H1 (cell line): ENCODE results near the gene CUZD1. TPM values are rescaled to one million over a fixed set of nuclear protein-coding genes. Genes with fewer than 3 reads are reported as not detected.

Source experiments
- CBX8 ChIP-seq: fragments of 300-800, 300-1000 bp; sonication (generic); IDR thresholded peaks from 2 replicates; pipeline ENCODE4 v1.7.1; 2016; ENCODE audit warnings: low read depth, low read length, borderline replicate concordance
- CHD2 ChIP-seq: IDR thresholded peaks from 2 replicates; pipeline ENCODE4 v1.6.1; 2012; ENCODE audit warnings: low read length, improper control_type of control experiment
- JUN ChIP-seq: IDR thresholded peaks from 2 replicates; pipeline ENCODE4 v1.6.1; 2011; ENCODE audit warnings: low read depth, mild to moderate bottlenecking, improper control_type of control experiment, low read length
- JUND ChIP-seq: IDR thresholded peaks from 2 replicates; pipeline ENCODE4 v1.6.1; 2011; ENCODE audit warnings: mild to moderate bottlenecking, improper control_type of control experiment, low read length
- KDM4A ChIP-seq: IDR thresholded peaks from one replicate; pipeline ENCODE4 v1.7.1; 2012; ENCODE audit warnings: low read depth, mild to moderate bottlenecking, moderate library complexity, low read length, inconsistent platforms; ENCODE audit not compliant: severe bottlenecking
- NRF1 ChIP-seq: IDR thresholded peaks from 2 replicates; pipeline ENCODE4 v1.6.1; 2011; ENCODE audit warnings: mild to moderate bottlenecking, low read depth, low read length, improper control_type of control experiment
- SAP30 ChIP-seq: fragments of 300-600 bp; sonication (generic); IDR thresholded peaks from 2 replicates; pipeline ENCODE4 v1.7.1; 2012; ENCODE audit warnings: low read length, moderate library complexity, mild to moderate bottlenecking, inconsistent platforms; ENCODE audit not compliant: insufficient read depth, insufficient replicate concordance
- polyA plus RNA-seq, 7 experiments: library from polyadenylated mRNA; depleted of rRNA in 3 of 7; stranded (reverse) in 5 of 7; unstranded in 2 of 7; fragments of >200 nt in 5 of 7; fragments of 200-250 nt in 2 of 7; gene quantifications; 1 replicate in 5 of 7; 2 replicates in 1 of 7; 4 replicates in 1 of 7; pipeline versions ENCODE4 v1.2.1 to v1.2.3, GENCODE V29; 2011 to 2013; ENCODE audit warnings: missing spikeins in 2 of 7, mixed read lengths in 2 of 7
- total RNA-seq: library from RNA; stranded (reverse); fragmentation: NEBNext Ultra II Directional; extraction: Animal tissue kit (Norgen Biotek cat#: 25700); gene quantifications from 2 replicates; pipeline ENCODE4 v1.2.1, GENCODE V29; 2021
- TF ChIP-seq, protein P1 (sequence below): IDR thresholded peaks from 2 replicates; pipeline ENCODE4 v1.6.1; 2011; ENCODE audit warnings: low read length, improper control_type of control experiment
- TF ChIP-seq, protein P2 (sequence below): fragments of 300-600 bp; sonication (generic); IDR thresholded peaks from 2 replicates; pipeline ENCODE4 v1.7.1; 2012; ENCODE audit warnings: low read length, moderate library complexity, mild to moderate bottlenecking, inconsistent platforms; ENCODE audit not compliant: insufficient replicate concordance

Gene CUZD1
- total and polyA plus RNA-seq, 2 of the 8 experiments (the other 6 are each of a cell fraction or from before 2014, with no cell fraction given): 11.9 to 30.0 TPM

DNA sequence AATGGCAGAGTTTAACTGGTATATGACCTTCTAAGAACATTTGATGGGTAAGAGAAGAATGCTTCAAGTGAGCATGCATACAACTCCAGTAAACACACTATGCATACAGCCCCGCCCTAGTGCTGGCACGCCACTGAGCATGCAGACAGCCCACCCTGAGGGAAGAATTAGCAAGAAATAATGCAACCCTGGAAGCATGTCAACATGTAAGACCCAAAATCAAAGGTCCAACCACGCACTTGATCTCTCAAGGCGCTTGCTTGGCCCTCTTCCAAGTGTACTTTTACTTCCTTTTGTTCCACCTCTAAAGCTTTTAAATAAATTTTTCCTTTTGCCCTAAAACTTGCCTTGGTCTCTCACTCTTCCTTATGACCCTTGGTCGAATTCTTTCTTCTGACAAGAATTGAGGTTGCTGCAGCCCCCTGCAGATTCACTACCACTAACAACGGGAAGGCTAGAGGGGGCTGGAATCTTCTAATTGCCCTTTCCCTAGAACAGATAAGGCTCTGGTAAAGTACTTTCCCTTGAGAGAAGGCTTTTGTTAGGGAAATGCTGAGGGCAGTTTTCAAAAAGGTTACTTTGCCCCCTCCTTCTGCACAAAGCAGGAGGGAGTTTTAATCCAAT lies 30.3 kb upstream of the CUZD1 start (continued):
- TF ChIP-seq, protein P1, sequence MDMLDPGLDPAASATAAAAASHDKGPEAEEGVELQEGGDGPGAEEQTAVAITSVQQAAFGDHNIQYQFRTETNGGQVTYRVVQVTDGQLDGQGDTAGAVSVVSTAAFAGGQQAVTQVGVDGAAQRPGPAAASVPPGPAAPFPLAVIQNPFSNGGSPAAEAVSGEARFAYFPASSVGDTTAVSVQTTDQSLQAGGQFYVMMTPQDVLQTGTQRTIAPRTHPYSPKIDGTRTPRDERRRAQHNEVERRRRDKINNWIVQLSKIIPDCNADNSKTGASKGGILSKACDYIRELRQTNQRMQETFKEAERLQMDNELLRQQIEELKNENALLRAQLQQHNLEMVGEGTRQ: no peak
- TF ChIP-seq CBX8 (no peak), KDM4A (peak; percentile 18), NRF1 (no peak), JUND (no peak), SAP30 (no peak), JUN (no peak), CHD2 (no peak)
- TF ChIP-seq, protein P2, sequence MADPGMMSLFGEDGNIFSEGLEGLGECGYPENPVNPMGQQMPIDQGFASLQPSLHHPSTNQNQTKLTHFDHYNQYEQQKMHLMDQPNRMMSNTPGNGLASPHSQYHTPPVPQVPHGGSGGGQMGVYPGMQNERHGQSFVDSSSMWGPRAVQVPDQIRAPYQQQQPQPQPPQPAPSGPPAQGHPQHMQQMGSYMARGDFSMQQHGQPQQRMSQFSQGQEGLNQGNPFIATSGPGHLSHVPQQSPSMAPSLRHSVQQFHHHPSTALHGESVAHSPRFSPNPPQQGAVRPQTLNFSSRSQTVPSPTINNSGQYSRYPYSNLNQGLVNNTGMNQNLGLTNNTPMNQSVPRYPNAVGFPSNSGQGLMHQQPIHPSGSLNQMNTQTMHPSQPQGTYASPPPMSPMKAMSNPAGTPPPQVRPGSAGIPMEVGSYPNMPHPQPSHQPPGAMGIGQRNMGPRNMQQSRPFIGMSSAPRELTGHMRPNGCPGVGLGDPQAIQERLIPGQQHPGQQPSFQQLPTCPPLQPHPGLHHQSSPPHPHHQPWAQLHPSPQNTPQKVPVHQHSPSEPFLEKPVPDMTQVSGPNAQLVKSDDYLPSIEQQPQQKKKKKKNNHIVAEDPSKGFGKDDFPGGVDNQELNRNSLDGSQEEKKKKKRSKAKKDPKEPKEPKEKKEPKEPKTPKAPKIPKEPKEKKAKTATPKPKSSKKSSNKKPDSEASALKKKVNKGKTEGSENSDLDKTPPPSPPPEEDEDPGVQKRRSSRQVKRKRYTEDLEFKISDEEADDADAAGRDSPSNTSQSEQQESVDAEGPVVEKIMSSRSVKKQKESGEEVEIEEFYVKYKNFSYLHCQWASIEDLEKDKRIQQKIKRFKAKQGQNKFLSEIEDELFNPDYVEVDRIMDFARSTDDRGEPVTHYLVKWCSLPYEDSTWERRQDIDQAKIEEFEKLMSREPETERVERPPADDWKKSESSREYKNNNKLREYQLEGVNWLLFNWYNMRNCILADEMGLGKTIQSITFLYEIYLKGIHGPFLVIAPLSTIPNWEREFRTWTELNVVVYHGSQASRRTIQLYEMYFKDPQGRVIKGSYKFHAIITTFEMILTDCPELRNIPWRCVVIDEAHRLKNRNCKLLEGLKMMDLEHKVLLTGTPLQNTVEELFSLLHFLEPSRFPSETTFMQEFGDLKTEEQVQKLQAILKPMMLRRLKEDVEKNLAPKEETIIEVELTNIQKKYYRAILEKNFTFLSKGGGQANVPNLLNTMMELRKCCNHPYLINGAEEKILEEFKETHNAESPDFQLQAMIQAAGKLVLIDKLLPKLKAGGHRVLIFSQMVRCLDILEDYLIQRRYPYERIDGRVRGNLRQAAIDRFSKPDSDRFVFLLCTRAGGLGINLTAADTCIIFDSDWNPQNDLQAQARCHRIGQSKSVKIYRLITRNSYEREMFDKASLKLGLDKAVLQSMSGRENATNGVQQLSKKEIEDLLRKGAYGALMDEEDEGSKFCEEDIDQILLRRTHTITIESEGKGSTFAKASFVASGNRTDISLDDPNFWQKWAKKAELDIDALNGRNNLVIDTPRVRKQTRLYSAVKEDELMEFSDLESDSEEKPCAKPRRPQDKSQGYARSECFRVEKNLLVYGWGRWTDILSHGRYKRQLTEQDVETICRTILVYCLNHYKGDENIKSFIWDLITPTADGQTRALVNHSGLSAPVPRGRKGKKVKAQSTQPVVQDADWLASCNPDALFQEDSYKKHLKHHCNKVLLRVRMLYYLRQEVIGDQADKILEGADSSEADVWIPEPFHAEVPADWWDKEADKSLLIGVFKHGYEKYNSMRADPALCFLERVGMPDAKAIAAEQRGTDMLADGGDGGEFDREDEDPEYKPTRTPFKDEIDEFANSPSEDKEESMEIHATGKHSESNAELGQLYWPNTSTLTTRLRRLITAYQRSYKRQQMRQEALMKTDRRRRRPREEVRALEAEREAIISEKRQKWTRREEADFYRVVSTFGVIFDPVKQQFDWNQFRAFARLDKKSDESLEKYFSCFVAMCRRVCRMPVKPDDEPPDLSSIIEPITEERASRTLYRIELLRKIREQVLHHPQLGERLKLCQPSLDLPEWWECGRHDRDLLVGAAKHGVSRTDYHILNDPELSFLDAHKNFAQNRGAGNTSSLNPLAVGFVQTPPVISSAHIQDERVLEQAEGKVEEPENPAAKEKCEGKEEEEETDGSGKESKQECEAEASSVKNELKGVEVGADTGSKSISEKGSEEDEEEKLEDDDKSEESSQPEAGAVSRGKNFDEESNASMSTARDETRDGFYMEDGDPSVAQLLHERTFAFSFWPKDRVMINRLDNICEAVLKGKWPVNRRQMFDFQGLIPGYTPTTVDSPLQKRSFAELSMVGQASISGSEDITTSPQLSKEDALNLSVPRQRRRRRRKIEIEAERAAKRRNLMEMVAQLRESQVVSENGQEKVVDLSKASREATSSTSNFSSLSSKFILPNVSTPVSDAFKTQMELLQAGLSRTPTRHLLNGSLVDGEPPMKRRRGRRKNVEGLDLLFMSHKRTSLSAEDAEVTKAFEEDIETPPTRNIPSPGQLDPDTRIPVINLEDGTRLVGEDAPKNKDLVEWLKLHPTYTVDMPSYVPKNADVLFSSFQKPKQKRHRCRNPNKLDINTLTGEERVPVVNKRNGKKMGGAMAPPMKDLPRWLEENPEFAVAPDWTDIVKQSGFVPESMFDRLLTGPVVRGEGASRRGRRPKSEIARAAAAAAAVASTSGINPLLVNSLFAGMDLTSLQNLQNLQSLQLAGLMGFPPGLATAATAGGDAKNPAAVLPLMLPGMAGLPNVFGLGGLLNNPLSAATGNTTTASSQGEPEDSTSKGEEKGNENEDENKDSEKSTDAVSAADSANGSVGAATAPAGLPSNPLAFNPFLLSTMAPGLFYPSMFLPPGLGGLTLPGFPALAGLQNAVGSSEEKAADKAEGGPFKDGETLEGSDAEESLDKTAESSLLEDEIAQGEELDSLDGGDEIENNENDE: peak; percentile 14
